K562 (cell line): ENCODE measurements around the gene PAF1. TPM values are rescaled to one million over a fixed set of nuclear protein-coding genes. Genes with fewer than 3 reads are reported as not detected.

Source experiments
- ATAC-seq: fragments of 200-7000 bp; cut with Tn5 transposase; 3 replicates; pipeline ENCODE4 v1.9.1; 2020; ENCODE audit warnings: moderate library complexity
- BruUV-seq: library from RNA; stranded (reverse); fragments of 400-500 nt; replicated peaks from 2 replicates; lab custom pipeline; 2021; lab: Mats Ljungman, UMichigan
- CTCF ChIA-PET: fragments of 300-600 bp; formaldehyde crosslinking; extraction: SDS; loops from one replicate; lab custom pipeline; 2021; ENCODE audit warnings: low intra/inter-chr PET ratio; lab: Yijun Ruan, JAX
- POLR2A ChIA-PET: fragments of 300-600, 350-650 bp; sonication (Branson Sonifier 250); formaldehyde crosslinking; extraction: SDS; loops from one replicate; lab custom pipeline; 2021; ENCODE audit warnings: antibody characterized with exemption, inconsistent platforms; lab: Yijun Ruan, JAX
- DNase-seq, 4 experiments: peaks; one replicate each; pipeline versions ENCODE4 v3.0.0 to v3.0.0-alpha.2; 2011 to 2018; ENCODE audit warnings: low spot score in 3 of 4, mixed read lengths in 3 of 4; ENCODE audit errors: extremely low read depth in 1 of 4
- FAIRE-seq: peaks from 2 replicates; lab custom pipeline; 2011; peaks lifted over from hg19 to GRCh38; lab: Jason Lieb, UNC
- H2AFZ ChIP-seq: 2 replicates; pipeline ENCODE4 v1.6.0; 2011; ENCODE audit warnings: low read depth, low read length, control low read depth, inconsistent platforms
- H3K27ac ChIP-seq: fragments of 200-600 bp; 3 replicates; pipeline ENCODE4 v1.8.0; 2011; ENCODE audit warnings: low read depth, mild to moderate bottlenecking, control low read depth, inconsistent platforms, low read length, moderate library complexity, mixed read lengths; ENCODE audit errors: extremely low read depth
- H3K27me3 ChIP-seq, 2 experiments: fragments of 300-600 bp in 1 of 2; 2 replicates in 1 of 2; 3 replicates in 1 of 2; pipeline versions ENCODE4 v1.6.0 to v1.8.0; 2011; ENCODE audit warnings: inconsistent platforms in 2 of 2, low read length in 2 of 2, mild to moderate bottlenecking in 1 of 2, mixed read lengths in 1 of 2, moderate library complexity in 1 of 2; ENCODE audit not compliant: control insufficient read depth in 2 of 2, insufficient read depth in 2 of 2
- H3K36me3 ChIP-seq: fragments of 300-600 bp; 3 replicates; pipeline ENCODE4 v1.8.0; 2011; ENCODE audit warnings: mild to moderate bottlenecking, low read length, inconsistent platforms; ENCODE audit not compliant: control insufficient read depth, insufficient read depth
- H3K4me1 ChIP-seq, 2 experiments: fragments of 200-600 bp in 1 of 2; replicated peaks in 1 of 2; 2 replicates in 1 of 2; 3 replicates in 1 of 2; pipeline versions ENCODE4 v1.5.1 to v1.8.0; 2011; ENCODE audit warnings: inconsistent platforms in 2 of 2, low read length in 2 of 2, mild to moderate bottlenecking in 1 of 2, mixed read lengths in 1 of 2, moderate library complexity in 1 of 2; ENCODE audit not compliant: control insufficient read depth in 2 of 2, insufficient read depth in 2 of 2
- H3K4me2 ChIP-seq: 2 replicates; pipeline ENCODE4 v1.6.1; 2011; ENCODE audit warnings: low read length, control low read depth, inconsistent platforms, mixed read lengths; ENCODE audit not compliant: insufficient read depth
- H3K4me3 ChIP-seq: fragments of 200-600 bp; sonication (generic), shearing (Covaris generic); 2 replicates; pipeline ENCODE4 v1.5.1; 2016; ENCODE audit warnings: control low read depth, inconsistent platforms
- H3K79me2 ChIP-seq: fragments of 200-600 bp; 3 replicates; pipeline ENCODE4 v1.8.0; 2011; ENCODE audit warnings: low read length, inconsistent platforms; ENCODE audit not compliant: control insufficient read depth, insufficient read depth
- H3K9ac ChIP-seq, 2 experiments: 2 replicates each; pipeline versions ENCODE4 v1.6.0 to v1.6.1; 2011; ENCODE audit warnings: low read depth in 2 of 2, low read length in 2 of 2, control low read depth in 1 of 2, inconsistent platforms in 1 of 2, mild to moderate bottlenecking in 1 of 2, mixed read lengths in 1 of 2; ENCODE audit not compliant: insufficient read depth in 1 of 2
- H3K9me1 ChIP-seq: one replicate; pipeline ENCODE4 v1.6.0; 2011; ENCODE audit warnings: inconsistent platforms, mild to moderate bottlenecking, low read length, moderate library complexity; ENCODE audit not compliant: control insufficient read depth, insufficient read depth
- H3K9me3 ChIP-seq: replicated peaks from 2 replicates; pipeline ENCODE4 v1.5.1; 2011; ENCODE audit warnings: low read depth, low read length, inconsistent platforms; ENCODE audit not compliant: control insufficient read depth, insufficient read depth
- H4K20me1 ChIP-seq: replicated peaks from 2 replicates; pipeline ENCODE4 v1.6.1; 2011; ENCODE audit warnings: low read length, inconsistent platforms, mixed read lengths; ENCODE audit not compliant: control insufficient read depth, insufficient read depth
- ARID2 ChIP-seq: fragments of 450-650 bp; IDR thresholded peaks from 2 replicates; pipeline ENCODE4 v1.6.1; 2017; ENCODE audit warnings: antibody characterized with exemption, mild to moderate bottlenecking
- CHD2 ChIP-seq: IDR thresholded peaks from 2 replicates; pipeline ENCODE4 v1.6.1; 2011; ENCODE audit warnings: low read depth, low read length
- GATAD2B ChIP-seq: fragments of 450-650 bp; IDR thresholded peaks from 2 replicates; pipeline ENCODE4 v1.6.1; 2017; ENCODE audit warnings: mild to moderate bottlenecking, borderline replicate concordance
- MEF2D ChIP-seq: conservative IDR thresholded peaks from 2 replicates; pipeline ENCODE4 v1.6.1; 2016; ENCODE audit warnings: low read depth, missing genetic modification characterization, missing compliant biosample characterization
- NELFE ChIP-seq: IDR thresholded peaks from 2 replicates; pipeline ENCODE4 v1.6.1; 2011; ENCODE audit warnings: mild to moderate bottlenecking; ENCODE audit not compliant: insufficient read depth, insufficient read length
- PHF8 ChIP-seq: fragments of 200-600 bp; sonication (generic); IDR thresholded peaks from 2 replicates; pipeline ENCODE4 v1.6.1; 2012; ENCODE audit warnings: mixed run types, mild to moderate bottlenecking, inconsistent platforms, low read length, moderate library complexity, borderline replicate concordance
- TBP ChIP-seq: optimal IDR thresholded peaks from 2 replicates; pipeline ENCODE3; 2011; ENCODE audit warnings: low read depth, low read length, improper control_type of control experiment
- TOE1 ChIP-seq, 2 experiments: fragments of 450-650 bp in 1 of 2; sonication (generic) in 1 of 2; formaldehyde crosslinking in 1 of 2; IDR thresholded peaks; 2 replicates each; pipeline versions ENCODE4 v1.7.1 to v1.8.0; 2016 to 2022; ENCODE audit warnings: borderline replicate concordance in 2 of 2, mild to moderate bottlenecking in 2 of 2, antibody characterized with exemption in 1 of 2, inconsistent platforms in 1 of 2, low read depth in 1 of 2, missing genetic modification reagents in 1 of 2, moderate library complexity in 1 of 2
- ZNF324 ChIP-seq: fragments of 250-450 bp; sonication (Bioruptor Pico); IDR thresholded peaks from 2 replicates; pipeline ENCODE4 v1.4.0; 2020; ENCODE audit warnings: mild to moderate bottlenecking
- in situ Hi-C: fragments of 300-500 bp; cut with MboI; formaldehyde crosslinking; loops from 4 replicates; pipeline ENCODE4 v1.15.0; 2018; ENCODE audit warnings: inconsistent platforms, mixed read lengths
- intact Hi-C: fragments of 100-400 bp; cut with micrococcal nuclease; formaldehyde crosslinking; loops from 2 replicates; pipeline ENCODE4 v1.14.2; 2022
- polyA plus RNA-seq, 8 experiments: library from polyadenylated mRNA; depleted of rRNA in 4 of 8; stranded (reverse) in 5 of 8; unstranded in 3 of 8; fragments of >200 nt; fragmentation: Nextera tagmentation in 2 of 8; fragmentation: Illumina TruSeq in 1 of 8; extraction: Ambion mirVana in 2 of 8; extraction: Trizol in 1 of 8; gene quantifications; 2 replicates each; pipeline versions ENCODE4 v1.2.1 to v1.2.3, GENCODE V29; 2011 to 2014; ENCODE audit warnings: inconsistent platforms in 1 of 8, missing spikeins in 1 of 8
- total RNA-seq, 7 experiments: library from RNA; depleted of rRNA in 6 of 7; stranded (reverse); fragments of >200 nt in 6 of 7; fragmentation: Illumina TruSeq in 2 of 7; extraction: Trizol in 2 of 7; gene quantifications; 2 replicates each; pipeline versions ENCODE4 v1.2.1 to v1.2.3, GENCODE V29; 2011 to 2021; ENCODE audit warnings: low replicate concordance in 1 of 7
- TF ChIP-seq, protein P1 (sequence below): sonication (generic); formaldehyde crosslinking; IDR thresholded peaks from 2 replicates; pipeline ENCODE4 v1.8.0; 2023; ENCODE audit warnings: missing genetic modification reagents, mild to moderate bottlenecking, borderline replicate concordance
- TF ChIP-seq, protein P2 (sequence below), 3 experiments: IDR thresholded peaks in 2 of 3; conservative IDR thresholded peaks in 1 of 3; 2 replicates each; pipeline ENCODE4 v1.5.1; 2011 to 2012; ENCODE audit warnings: low read length in 3 of 3, mild to moderate bottlenecking in 3 of 3, control low read depth in 2 of 3, improper control_type of control experiment in 1 of 3, inconsistent platforms in 1 of 3, low read depth in 1 of 3, mixed read lengths in 1 of 3, moderate library complexity in 1 of 3; ENCODE audit not compliant: insufficient read depth in 2 of 3
- TF ChIP-seq, protein P3 (sequence below): fragments of 250-450 bp; sonication (Bioruptor Pico); IDR thresholded peaks from 2 replicates; pipeline ENCODE4 v1.5.0; 2021

Gene PAF1
- total and polyA plus RNA-seq, 9 of the 15 experiments (the other 6 are each of a cell fraction or from before 2014, with no cell fraction given), result 1.5 to 45.0 (median 33.8) TPM

- Histone ChIP-seq H4K20me1 (peaks cover 1% of the 10 kb centered on the region; the same call in 1 of the 2 replicates), H3K27me3 (no peaks in the 10 kb centered on the region), H3K79me2 (no peaks in the 10 kb centered on the region), H3K36me3 (peaks cover 92% of the 10 kb centered on the region), H3K9ac (no peak overlapping the region), H3K4me2 (no peak overlapping the region), H2AFZ (no peak overlapping the region), H3K4me1 (peaks cover 2 to 10% of the 10 kb centered on the region in 2 experiments; a peak in 3 of 5 replicates), H3K9me1 (peaks cover 6% of the 10 kb centered on the region), H3K4me3 (no peak overlapping the region), H3K9me3 (no peaks in the 10 kb centered on the region), H3K27ac (no peak overlapping the region)
- FAIRE-seq (no peak), ATAC-seq (no peak), DNase-seq (no peak)
- in situ Hi-C loops (no loop called here), intact Hi-C loops (no loop called here)
- POLR2A ChIA-PET, result interaction anchor here (0.9 to 1.0 kb wide), 4 partner anchors 15 to 105 kb away, joined by 3 to 4 read pairs (median 3); partner anchors contain the start of genes MED29, PAF1, RPS16 and TIMM50
- CTCF ChIA-PET, result no interaction called here
- BruUV-seq, result no TSS peak
- TF ChIP-seq PHF8 (no peak), GATAD2B (no peak), NELFE (no peak), TBP (no peak), MEF2D (tag) (no peak), ARID2 (no peak), TOE1 (IDR thresholded peaks at IDR 0.05; ENCODE audit: borderline replicate concordance) (no peak), TOE1 (CRISPR knock-in tag; IDR thresholded peaks at IDR 0.05; ENCODE audit: borderline replicate concordance, low read depth) (no peak), CHD2 (no peak), ZNF324 (CRISPR knock-in tag) (no peak)
- TF ChIP-seq, protein P1, sequence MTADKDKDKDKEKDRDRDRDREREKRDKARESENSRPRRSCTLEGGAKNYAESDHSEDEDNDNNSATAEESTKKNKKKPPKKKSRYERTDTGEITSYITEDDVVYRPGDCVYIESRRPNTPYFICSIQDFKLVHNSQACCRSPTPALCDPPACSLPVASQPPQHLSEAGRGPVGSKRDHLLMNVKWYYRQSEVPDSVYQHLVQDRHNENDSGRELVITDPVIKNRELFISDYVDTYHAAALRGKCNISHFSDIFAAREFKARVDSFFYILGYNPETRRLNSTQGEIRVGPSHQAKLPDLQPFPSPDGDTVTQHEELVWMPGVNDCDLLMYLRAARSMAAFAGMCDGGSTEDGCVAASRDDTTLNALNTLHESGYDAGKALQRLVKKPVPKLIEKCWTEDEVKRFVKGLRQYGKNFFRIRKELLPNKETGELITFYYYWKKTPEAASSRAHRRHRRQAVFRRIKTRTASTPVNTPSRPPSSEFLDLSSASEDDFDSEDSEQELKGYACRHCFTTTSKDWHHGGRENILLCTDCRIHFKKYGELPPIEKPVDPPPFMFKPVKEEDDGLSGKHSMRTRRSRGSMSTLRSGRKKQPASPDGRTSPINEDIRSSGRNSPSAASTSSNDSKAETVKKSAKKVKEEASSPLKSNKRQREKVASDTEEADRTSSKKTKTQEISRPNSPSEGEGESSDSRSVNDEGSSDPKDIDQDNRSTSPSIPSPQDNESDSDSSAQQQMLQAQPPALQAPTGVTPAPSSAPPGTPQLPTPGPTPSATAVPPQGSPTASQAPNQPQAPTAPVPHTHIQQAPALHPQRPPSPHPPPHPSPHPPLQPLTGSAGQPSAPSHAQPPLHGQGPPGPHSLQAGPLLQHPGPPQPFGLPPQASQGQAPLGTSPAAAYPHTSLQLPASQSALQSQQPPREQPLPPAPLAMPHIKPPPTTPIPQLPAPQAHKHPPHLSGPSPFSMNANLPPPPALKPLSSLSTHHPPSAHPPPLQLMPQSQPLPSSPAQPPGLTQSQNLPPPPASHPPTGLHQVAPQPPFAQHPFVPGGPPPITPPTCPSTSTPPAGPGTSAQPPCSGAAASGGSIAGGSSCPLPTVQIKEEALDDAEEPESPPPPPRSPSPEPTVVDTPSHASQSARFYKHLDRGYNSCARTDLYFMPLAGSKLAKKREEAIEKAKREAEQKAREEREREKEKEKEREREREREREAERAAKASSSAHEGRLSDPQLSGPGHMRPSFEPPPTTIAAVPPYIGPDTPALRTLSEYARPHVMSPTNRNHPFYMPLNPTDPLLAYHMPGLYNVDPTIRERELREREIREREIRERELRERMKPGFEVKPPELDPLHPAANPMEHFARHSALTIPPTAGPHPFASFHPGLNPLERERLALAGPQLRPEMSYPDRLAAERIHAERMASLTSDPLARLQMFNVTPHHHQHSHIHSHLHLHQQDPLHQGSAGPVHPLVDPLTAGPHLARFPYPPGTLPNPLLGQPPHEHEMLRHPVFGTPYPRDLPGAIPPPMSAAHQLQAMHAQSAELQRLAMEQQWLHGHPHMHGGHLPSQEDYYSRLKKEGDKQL (CRISPR knock-in tag), result no peak
- TF ChIP-seq, protein P2, sequence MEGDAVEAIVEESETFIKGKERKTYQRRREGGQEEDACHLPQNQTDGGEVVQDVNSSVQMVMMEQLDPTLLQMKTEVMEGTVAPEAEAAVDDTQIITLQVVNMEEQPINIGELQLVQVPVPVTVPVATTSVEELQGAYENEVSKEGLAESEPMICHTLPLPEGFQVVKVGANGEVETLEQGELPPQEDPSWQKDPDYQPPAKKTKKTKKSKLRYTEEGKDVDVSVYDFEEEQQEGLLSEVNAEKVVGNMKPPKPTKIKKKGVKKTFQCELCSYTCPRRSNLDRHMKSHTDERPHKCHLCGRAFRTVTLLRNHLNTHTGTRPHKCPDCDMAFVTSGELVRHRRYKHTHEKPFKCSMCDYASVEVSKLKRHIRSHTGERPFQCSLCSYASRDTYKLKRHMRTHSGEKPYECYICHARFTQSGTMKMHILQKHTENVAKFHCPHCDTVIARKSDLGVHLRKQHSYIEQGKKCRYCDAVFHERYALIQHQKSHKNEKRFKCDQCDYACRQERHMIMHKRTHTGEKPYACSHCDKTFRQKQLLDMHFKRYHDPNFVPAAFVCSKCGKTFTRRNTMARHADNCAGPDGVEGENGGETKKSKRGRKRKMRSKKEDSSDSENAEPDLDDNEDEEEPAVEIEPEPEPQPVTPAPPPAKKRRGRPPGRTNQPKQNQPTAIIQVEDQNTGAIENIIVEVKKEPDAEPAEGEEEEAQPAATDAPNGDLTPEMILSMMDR (IDR thresholded peaks at IDR 0.05 in 2 of 3, conservative IDR thresholded peaks at IDR 0.05 in 1 of 3; ENCODE audit: insufficient read depth in 2 of 3, low read depth in 1 of 3, low read length in 3 of 3), result no peak
- TF ChIP-seq, protein P3, sequence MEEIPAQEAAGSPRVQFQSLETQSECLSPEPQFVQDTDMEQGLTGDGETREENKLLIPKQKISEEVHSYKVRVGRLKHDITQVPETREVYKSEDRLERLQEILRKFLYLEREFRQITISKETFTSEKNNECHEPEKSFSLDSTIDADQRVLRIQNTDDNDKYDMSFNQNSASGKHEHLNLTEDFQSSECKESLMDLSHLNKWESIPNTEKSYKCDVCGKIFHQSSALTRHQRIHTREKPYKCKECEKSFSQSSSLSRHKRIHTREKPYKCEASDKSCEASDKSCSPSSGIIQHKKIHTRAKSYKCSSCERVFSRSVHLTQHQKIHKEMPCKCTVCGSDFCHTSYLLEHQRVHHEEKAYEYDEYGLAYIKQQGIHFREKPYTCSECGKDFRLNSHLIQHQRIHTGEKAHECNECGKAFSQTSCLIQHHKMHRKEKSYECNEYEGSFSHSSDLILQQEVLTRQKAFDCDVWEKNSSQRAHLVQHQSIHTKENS (CRISPR knock-in tag), result no peak
Observed at GRCh38 chr19:39375929-39376328, 15.0 kb downstream of the PAF1 start.
